COR-L47 (cell line): Measurements from ENCODE around the gene GRHL1.

Experiments used
- DNase-seq: peaks from one replicate; lab custom pipeline; 2025; lab: John Stamatoyannopoulos, UW

GRHL1 gene

DNA sequence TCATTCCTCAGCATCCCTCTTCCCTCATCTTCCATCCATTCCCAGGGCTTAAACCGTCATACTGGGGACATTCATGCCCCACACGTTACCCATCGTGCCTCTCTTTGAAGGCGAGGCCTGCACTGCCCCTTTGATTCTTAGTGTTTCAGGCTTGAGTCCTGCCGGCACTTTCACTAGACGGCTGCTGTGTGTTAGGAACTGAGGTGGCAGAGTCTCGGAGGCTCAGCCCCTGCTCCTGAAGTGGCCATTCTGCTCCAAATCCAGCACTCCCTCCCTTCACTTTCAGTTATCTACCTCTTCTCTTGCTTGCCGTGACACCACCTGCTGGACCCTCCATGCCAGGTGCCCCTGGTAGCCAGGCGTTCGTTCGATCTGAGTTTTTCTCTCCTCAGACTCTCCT, 43.0 kb downstream of the GRHL1 start:
- no peak for DNase-seq

GRCh38 chr2:9995059-9995458, 43.6 kb downstream of the GRHL1 start:
- no peak for DNase-seq

GRCh38 chr2:9996321-9996720, 44.8 kb downstream of the GRHL1 start:
- no peak for DNase-seq

DNA sequence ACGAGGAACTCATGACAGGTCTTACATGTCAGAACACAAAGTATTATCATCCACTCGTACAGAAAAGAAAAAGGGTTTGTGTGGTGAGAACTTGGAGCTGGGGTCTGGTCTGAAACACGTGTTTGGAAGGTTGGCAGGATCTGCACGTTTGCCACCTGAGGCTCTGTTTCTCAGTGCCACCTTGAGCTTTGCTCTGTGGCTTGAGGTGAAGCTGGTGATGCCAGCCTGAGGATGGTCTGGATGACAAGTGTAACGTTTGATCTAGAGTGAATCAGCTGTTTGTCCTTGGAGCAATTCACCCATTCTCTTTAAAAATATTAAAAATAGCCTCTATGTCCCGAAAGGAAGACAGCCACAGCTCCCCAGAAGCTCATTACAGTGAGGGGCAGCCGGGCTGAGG, 46.4 kb downstream of the GRHL1 start:
- DNase-seq, result no peak

- DNase-seq, result no peak
These were observed 47.6 kb downstream of the GRHL1 start for GRCh38 chr2:9998916-9999654.

DNA sequence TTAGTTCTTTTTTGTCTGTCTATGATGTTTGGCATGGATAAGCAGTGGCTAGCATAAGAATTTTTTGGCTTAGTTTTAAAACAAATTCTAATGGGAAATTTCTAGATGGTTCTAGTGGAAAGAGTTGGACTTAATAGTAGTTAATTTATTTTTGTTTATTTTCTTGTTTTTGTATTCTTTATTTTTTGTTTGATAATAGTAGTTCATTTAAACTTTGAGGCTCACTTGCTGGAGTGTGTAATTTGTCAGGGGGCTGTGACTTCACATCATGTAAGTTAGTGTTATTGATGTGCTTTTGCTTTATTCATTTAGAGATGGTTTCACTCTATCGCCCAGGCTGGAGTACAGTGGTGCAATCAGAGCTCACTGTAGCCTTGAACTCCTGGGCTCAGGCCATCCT, 48.2 kb downstream of the GRHL1 start:
- DNase-seq, result no peak

DNA sequence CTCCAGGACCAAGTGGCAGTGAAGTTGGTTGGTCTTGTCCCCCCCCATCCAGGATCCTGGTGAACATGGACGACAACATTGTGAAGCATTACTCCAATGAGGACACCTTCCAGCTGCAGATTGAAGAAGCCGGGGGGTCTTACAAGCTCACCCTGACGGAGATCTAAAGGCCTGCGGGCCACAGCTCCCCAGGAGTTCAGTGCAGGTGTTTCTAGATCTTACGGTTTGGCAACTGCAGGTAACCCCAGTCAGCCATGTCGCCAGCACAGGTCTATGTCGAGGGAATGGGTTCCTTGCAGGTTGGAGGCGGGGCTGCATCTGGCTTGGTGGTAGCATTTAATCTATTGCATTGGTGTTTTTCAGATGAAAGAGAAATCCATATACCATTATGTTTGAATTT, 49.0 kb downstream of the GRHL1 start:
- DNase-seq, result no peak

GRCh38 chr2:10001586-10001985, 50.1 kb downstream of the GRHL1 start:
- no peak for DNase-seq

DNA sequence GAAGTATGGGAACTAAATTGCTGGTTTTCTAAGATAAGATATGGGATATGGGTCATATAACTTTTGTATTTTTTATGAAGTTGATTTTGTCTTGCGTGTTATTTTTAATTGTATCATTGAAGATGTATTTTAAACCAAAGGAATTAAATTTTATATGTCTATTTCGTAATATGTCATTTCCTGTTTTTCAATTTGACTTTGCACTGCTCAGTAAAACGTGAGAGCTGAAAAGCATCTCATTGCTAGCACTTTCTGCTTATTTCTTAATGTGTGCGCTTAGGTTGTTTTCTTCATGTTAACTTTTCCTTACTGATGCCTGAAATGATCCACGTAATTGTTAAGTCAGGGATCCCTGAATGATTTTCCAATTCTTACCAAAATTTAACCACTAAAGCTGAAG, 50.6 kb downstream of the GRHL1 start:
- DNase-seq, result no peak

GRCh38 chr2:10002681-10003080, 51.2 kb downstream of the GRHL1 start:
- no peak for DNase-seq

GRCh38 chr2:10003206-10004125, 52.0 kb downstream of the GRHL1 start:
- no peak for DNase-seq

DNA sequence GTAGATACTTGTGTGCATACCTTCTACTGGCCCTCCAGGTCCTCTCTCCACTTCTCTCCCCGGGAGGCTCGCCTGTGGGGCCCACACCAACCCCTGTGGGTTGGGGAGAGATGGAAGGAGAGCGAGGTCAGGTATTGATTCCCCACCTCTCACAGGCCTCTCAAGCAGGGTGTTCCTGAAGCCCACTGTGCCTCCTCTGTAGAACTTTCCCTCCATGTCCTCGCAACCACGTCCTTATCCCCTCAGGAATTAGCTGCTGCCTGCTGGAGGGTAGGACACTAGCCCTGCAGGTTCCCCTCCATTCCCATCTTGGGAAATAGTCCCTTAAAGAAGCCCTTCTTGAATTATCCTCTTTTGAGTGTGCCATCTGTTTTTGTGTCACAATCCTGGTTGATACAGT, 52.9 kb downstream of the GRHL1 start:
- DNase-seq, result no peak

GRCh38 chr2:10004836-10005235, 53.3 kb downstream of the GRHL1 start:
- DNase-seq, result no peak

- no peak for DNase-seq
These were observed 54.2 kb downstream of the GRHL1 start for GRCh38 chr2:10005461-10006235.

DNA sequence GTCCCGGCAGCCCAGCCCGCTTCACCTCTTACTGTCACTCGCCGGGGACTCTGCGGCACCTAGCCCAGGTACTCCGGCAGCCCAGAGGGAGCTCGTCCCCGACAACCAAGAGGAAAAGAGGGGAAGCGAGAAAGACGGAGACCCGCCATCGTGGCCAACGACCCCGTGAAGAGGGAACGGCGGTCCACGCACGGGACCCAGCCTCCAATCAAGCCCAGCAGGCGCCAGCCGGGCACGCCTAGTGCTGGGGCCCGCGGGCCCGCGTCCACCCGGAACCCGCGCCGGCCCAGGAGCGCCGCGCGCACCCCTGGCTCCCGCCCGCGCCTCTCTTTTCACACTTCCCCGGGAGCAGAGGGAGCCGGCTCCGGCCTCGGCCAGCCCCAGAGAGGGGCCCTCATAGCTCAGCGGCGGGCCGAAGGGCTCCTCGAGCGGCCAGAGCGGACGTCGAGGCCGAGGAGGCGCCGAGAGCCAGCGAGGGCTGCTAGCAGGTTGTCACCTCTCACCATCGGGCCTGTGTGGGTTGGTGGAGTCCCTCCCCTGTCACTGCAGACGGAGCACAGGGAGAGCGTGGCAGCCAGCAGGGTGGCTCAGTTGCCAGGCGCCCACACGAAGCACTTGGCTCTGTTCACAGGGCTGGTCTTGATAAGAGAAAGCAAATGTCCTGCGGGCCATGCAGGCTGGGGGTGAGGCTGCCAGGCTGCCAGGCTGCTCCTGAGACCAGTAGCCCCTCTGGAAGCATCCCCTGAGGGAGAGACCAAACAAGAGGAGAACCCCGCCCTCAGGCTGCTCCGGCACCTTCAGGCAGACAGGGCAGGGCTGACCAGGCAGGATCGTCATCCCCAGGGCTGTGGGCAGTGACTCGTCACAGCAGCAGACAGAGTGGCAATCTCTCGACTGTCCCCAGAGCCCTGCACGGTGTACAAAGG, 55.0 kb downstream of the GRHL1 start:
- DNase-seq, result peak; percentile 41

DNA sequence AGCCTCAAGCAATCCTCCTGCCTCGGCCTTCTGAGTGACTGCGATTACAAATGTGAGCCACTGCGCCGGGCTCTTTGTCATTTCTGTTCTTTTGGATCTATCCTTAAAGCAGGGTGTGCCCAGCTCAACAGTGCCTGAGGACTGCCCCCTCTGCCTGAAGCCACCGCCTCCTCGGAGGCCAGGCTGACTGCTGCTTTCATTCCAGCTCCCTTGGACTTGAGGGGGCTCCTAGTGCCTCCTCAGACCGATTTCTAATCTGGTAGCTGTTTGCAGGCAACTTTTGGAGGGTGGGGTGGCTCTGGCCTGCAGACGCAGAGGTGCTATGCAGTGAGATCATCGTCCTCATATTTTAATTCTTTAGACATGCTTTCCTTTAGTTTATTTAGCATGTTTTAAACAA, 55.9 kb downstream of the GRHL1 start:
- DNase-seq, result no peak

DNA sequence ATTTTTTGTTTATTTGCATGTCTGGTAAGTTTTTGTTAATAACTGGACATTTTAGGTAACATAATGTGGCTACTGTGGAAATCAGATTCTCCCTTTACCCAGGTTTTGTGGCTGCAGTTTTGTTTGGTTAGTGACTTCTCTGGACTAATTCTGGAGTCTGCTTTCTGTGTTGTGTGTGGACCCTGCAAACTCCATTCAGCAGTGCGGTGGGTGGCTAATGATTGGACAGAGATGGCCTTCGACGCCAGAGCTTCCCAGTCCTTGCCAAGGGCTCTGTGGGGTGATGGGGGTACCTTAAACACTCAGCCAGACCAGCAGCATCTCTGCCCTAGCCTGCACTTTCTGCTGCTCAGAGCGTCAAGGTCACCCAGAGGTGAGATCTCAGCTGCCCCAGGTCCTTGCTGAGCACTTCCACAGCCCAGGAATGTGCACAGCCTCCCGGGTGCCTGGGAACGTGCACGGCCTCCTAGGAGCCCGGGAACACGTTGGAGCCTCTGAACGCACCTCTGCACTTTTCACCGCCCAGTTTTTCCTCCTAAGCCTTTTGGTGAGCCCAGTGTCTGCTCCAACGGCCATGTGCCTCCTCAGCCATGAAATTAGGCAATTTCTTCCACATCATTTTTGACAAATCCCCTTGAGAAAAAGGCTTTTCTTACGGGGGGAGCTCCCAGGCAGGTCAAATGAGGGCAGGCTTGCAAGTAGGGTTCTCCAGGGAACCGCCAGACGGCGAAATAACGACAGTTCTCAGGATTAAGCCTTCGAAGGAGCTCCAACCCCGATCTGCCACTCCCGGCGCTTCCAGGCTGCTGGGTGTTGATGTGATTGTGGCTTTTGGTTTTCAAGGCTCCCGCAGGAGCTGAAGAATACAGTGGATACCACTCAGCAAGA, 56.7 kb downstream of the GRHL1 start:
- DNase-seq, result no peak

DNA sequence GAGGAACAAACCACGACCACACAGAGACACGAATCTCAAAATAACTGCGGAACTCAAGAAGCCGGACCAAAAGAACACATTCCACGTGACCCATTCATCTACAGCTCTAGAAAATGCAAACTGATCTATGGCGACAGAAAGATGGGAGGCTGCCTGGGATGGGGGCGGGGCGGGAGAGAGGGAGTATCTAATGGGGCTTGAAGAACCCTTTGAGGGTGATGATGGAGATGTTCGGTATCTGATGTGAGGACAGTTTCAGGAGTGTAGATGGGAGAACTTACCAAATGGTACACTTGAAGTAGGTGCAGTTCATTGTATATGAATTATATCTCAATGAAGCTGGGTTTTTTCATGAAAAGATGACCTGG, 57.3 kb downstream of the GRHL1 start:
- no peak for DNase-seq

DNA sequence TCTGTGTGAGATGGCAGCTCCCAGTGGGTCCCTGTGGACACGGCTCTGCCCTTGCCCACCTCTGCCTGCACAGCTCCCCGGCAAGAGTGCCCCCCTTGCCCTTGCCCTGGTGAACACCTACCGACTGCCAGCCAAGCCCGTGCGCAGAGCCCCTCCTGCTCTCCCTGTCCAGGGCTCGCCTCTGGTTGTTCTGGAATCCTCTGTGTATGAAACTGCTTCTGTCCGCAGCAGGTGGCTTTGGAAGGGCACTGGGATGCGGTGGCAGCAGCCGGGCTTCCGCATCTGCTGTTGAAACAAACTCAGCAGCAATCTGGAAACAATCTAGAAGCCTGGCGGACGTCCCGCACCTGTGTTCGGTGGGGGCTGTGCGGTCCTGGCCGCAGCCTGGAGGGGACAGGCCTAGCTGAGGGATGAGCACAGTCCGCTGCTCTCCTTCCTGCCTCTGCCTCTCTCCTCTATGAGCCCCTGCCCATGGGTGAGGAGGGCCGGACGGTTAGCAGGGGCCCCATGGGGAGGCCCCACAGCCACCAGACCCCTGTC, 57.8 kb downstream of the GRHL1 start:
- DNase-seq, result no peak
